B cell (primary cell): ENCODE results near the gene MTF2. TPM values are rescaled to one million over a fixed set of nuclear protein-coding genes. Genes with fewer than 3 reads are reported as not detected.

Source experiments
- ATAC-seq: fragments of 200-7000 bp; cut with Tn5 transposase; one replicate; pipeline ENCODE4 v1.10.0; 2021; ENCODE audit warnings: low read depth, mild to moderate bottlenecking, moderate number of reproducible peaks, moderate library complexity
- CTCF ChIA-PET: fragments of 350-600 bp; sonication (Branson Sonifier 250); formaldehyde crosslinking; loops from one replicate; lab custom pipeline; 2021; ENCODE audit warnings: antibody characterized with exemption, inconsistent platforms; lab: Charles Lee
- POLR2A ChIA-PET: fragments of 350-600 bp; sonication (Branson Sonifier 250); formaldehyde crosslinking; loops from one replicate; lab custom pipeline; 2021; ENCODE audit warnings: antibody characterized with exemption; lab: Charles Lee
- DNase-seq: peaks from one replicate; pipeline ENCODE4 v3.0.0; 2013
- H2AFZ ChIP-seq: 2 replicates; pipeline ENCODE4 v1.6.1; 2012; ENCODE audit warnings: mild to moderate bottlenecking, low read depth, low read length; ENCODE audit not compliant: insufficient read depth, poor library complexity, severe bottlenecking
- H3K27ac ChIP-seq, 2 donors: 1 replicate in 1 of 2; 2 replicates in 1 of 2; pipeline ENCODE4 v1.5.1; 2012 to 2013; ENCODE audit warnings: low read length in 2 of 2, mild to moderate bottlenecking in 2 of 2, moderate library complexity in 1 of 2
- H3K27me3 ChIP-seq, 4 experiments: fragments of 200-600 bp in 1 of 4; sonication (generic) in 1 of 4; replicated peaks in 1 of 4; 1 replicate in 2 of 4; 2 replicates in 2 of 4; pipeline versions ENCODE4 v1.6.1 to v1.7.0; 2013 to 2016; ENCODE audit warnings: low read length in 3 of 4, mild to moderate bottlenecking in 2 of 4, mixed read lengths in 1 of 4, moderate library complexity in 1 of 4; ENCODE audit not compliant: insufficient read depth in 4 of 4, control insufficient read depth in 3 of 4; ENCODE audit errors: control extremely low read depth in 1 of 4
- H3K36me3 ChIP-seq, 2 experiments: replicated peaks in 1 of 2; 1 replicate in 1 of 2; 2 replicates in 1 of 2; pipeline versions ENCODE4 v1.6.1 to v1.7.1; 2013; ENCODE audit warnings: low read length in 1 of 2; ENCODE audit not compliant: insufficient read depth in 2 of 2, control insufficient read depth in 1 of 2; ENCODE audit errors: control extremely low read depth in 1 of 2, extremely low read depth in 1 of 2
- H3K4me1 ChIP-seq, 2 donors: fragments of 200-600 bp in 1 of 2; sonication (generic) in 1 of 2; 1 replicate in 1 of 2; 2 replicates in 1 of 2; pipeline versions ENCODE4 v1.5.1 to v1.6.1; 2013 to 2017; ENCODE audit warnings: low read length in 2 of 2; ENCODE audit not compliant: control insufficient read depth in 2 of 2, insufficient read depth in 2 of 2
- H3K4me2 ChIP-seq: replicated peaks from 2 replicates; pipeline ENCODE3; 2012; ENCODE audit warnings: mild to moderate bottlenecking, low read depth, low read length; ENCODE audit not compliant: poor library complexity, severe bottlenecking
- H3K4me3 ChIP-seq, 5 experiments: fragments of 200-600 bp in 1 of 5; sonication (generic) in 1 of 5; 1 replicate in 3 of 5; 2 replicates in 2 of 5; pipeline versions ENCODE4 v1.5.1 to v1.7.0; 2011 to 2016; ENCODE audit warnings: low read length in 4 of 5, mild to moderate bottlenecking in 4 of 5, low read depth in 2 of 5, control low read depth in 1 of 5, moderate library complexity in 1 of 5; ENCODE audit not compliant: insufficient read depth in 1 of 5; ENCODE audit errors: control extremely low read depth in 1 of 5, extremely low read depth in 1 of 5
- H3K79me2 ChIP-seq: fragments of 200-600 bp; sonication (generic); one replicate; pipeline ENCODE4 v1.6.0; 2016; ENCODE audit warnings: low read length; ENCODE audit not compliant: control insufficient read depth, insufficient read depth
- H3K9ac ChIP-seq: fragments of 200-600 bp; sonication (generic); 2 replicates; pipeline ENCODE4 v1.6.1; 2017; ENCODE audit warnings: mild to moderate bottlenecking, low read length, moderate library complexity
- H3K9me3 ChIP-seq, 3 donors: one replicate each; pipeline versions ENCODE4 v1.6.1 to v1.7.1; 2013; ENCODE audit warnings: low read length in 2 of 3; ENCODE audit not compliant: control insufficient read depth in 2 of 3, insufficient read depth in 1 of 3; ENCODE audit errors: control extremely low read depth in 1 of 3
- H4K20me1 ChIP-seq: 2 replicates; pipeline ENCODE4 v1.6.0; 2012; ENCODE audit warnings: mild to moderate bottlenecking, low read length; ENCODE audit not compliant: insufficient read depth, control insufficient read depth, poor library complexity, severe bottlenecking
- H3K27ac Mint-ChIP-seq: one replicate; pipeline ENCODE4 v1.8.0; 2021; ENCODE audit warnings: mixed read lengths
- H3K27me3 Mint-ChIP-seq: one replicate; pipeline ENCODE4 v1.8.0; 2021; ENCODE audit warnings: mixed read lengths
- H3K4me1 Mint-ChIP-seq: one replicate; pipeline ENCODE4 v1.8.0; 2021; ENCODE audit warnings: mixed read lengths
- H3K4me3 Mint-ChIP-seq: one replicate; pipeline ENCODE4 v1.8.0; 2021; ENCODE audit warnings: mixed read lengths
- H3K9me3 Mint-ChIP-seq: one replicate; pipeline ENCODE4 v1.8.0; 2022; ENCODE audit warnings: mixed read lengths; ENCODE audit not compliant: insufficient read depth
- EZH2 ChIP-seq: IDR thresholded peaks from 2 replicates; pipeline ENCODE4 v1.6.1; 2012; ENCODE audit warnings: borderline replicate concordance, low read depth, mild to moderate bottlenecking, moderate library complexity, low read length; ENCODE audit not compliant: insufficient read depth, poor library complexity, severe bottlenecking
- WGBS: methylation state at CpG from one replicate; pipeline ENCODE4 v1.1.5; 2013; ENCODE audit warnings: missing lambda C conversion rate; ENCODE audit not compliant: insufficient coverage; 5-methylcytosine and 5-hydroxymethylcytosine counted together
- intact Hi-C: fragments of 100-400 bp; cut with micrococcal nuclease; formaldehyde crosslinking; loops from one replicate; pipeline ENCODE4 v1.10.0; 2022
- polyA plus RNA-seq: library from polyadenylated mRNA; depleted of rRNA; stranded (reverse); fragments of >200 nt; gene quantifications from 2 replicates; pipeline ENCODE4 v1.2.3, GENCODE V29; 2012
- total RNA-seq, 2 donors: library from RNA; stranded (reverse); fragments of 120-200 nt in 1 of 2; gene quantifications; 1 replicate in 1 of 2; 2 replicates in 1 of 2; pipeline versions ENCODE4 v1.2.3 to v1.2.4, GENCODE V29; 2013 to 2022
- TF ChIP-seq, protein P1 (sequence below): fragments of 200-600 bp; IDR thresholded peaks from one replicate; pipeline ENCODE4 v1.8.0; 2022; ENCODE audit warnings: antibody characterized with exemption, mild to moderate bottlenecking

Gene MTF2
- total and polyA plus RNA-seq, 2 donors (not counting 1 experiment from before 2014, with no cell fraction given), result 19.5 to 68.6 TPM

DNA sequence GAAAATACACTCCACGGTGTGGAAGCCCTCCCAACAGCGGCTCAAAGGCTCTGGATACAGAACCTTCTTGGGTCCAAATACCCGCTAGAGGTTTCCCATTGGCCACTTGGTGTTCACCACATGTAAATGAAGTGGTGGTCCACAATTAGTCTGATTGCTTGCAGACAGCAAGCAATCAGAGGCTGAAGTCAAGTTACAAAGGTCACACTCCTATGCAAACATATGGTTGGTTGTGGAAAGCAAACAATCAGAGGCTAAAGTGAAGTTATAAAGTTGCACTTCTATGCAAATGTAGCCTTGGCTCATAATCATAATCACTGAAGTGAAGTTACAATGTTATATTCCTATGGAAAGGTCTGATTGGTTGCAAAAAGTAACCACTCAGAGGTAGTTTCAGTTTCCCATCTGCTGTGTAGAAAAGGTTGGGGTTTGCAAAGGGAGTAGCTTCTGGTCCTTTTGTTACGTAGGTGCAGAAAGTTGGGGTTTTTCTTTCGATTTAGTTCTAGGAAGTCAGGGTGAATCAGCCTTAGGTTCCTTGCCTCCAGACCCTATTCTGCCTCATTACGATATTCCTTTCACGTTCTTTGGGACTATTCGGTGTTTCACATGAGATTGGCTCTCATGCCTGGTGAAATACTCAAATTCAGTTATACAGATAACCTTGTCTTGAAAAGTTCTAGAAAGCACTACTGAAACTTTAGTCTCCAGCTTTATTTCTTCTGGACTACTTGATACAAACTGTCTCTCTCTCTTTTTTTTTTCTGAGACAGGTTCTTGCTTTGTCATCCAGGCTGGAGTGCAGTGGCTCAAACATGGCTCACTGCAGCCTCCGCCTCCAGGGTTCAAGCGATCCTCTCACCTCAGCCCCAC lies 36.7 kb upstream of the MTF2 start:
- Histone ChIP-seq H3K36me3 (no peaks in the 10 kb centered on the region), H4K20me1 (no peaks in the 10 kb centered on the region), H2AFZ (peak overlapping the region; percentile 91), H3K4me1 (peaks cover 12 to 13% of the 10 kb centered on the region in 2 donors), H3K4me3 (peak overlapping the region in 4 of 5 experiments; percentile 31 to 61 (median 44)), H3K27ac (peak overlapping the region; percentile 81 to 83), H3K9ac (peak overlapping the region; percentile 51), H3K4me2 (peak overlapping the region; percentile 67), H3K27me3 (no peaks in the 10 kb centered on the region), H3K79me2 (no peaks in the 10 kb centered on the region), H3K9me3 (no peaks in the 10 kb centered on the region)
- POLR2A ChIA-PET, result interaction anchor here (1.0 kb wide), 2 partner anchors 9 to 36 kb away, joined by 4 to 6 read pairs; no protein-coding TSS in a partner anchor
- CTCF ChIA-PET, result interaction anchor here (0.6 to 1.5 kb wide), 5 partner anchors 9 to 102 kb away, joined by 3 to 5 read pairs (median 4); partner anchors contain the start of gene MTF2
- WGBS, result 51% methylated on average over 5 of the region's 10 CpGs
- Mint-ChIP-seq H3K27me3 (no peaks in the 10 kb centered on the region), H3K4me3 (peak overlapping the region; percentile 79), H3K27ac (peak overlapping the region; percentile 79), H3K9me3 (no peaks in the 10 kb centered on the region), H3K4me1 (peaks cover 23% of the 10 kb centered on the region)
- no peak for TF ChIP-seq EZH2
- TF ChIP-seq, protein P1, sequence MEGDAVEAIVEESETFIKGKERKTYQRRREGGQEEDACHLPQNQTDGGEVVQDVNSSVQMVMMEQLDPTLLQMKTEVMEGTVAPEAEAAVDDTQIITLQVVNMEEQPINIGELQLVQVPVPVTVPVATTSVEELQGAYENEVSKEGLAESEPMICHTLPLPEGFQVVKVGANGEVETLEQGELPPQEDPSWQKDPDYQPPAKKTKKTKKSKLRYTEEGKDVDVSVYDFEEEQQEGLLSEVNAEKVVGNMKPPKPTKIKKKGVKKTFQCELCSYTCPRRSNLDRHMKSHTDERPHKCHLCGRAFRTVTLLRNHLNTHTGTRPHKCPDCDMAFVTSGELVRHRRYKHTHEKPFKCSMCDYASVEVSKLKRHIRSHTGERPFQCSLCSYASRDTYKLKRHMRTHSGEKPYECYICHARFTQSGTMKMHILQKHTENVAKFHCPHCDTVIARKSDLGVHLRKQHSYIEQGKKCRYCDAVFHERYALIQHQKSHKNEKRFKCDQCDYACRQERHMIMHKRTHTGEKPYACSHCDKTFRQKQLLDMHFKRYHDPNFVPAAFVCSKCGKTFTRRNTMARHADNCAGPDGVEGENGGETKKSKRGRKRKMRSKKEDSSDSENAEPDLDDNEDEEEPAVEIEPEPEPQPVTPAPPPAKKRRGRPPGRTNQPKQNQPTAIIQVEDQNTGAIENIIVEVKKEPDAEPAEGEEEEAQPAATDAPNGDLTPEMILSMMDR, result no peak
- ATAC-seq (peak; percentile 88), DNase-seq (peak; percentile 80)
- intact Hi-C loops, result no loop called here
